ENCODE data around the gene CCDC81.

Gene CCDC81

GRCh38 chr11:86442420-86442819 lies 67.7 kb downstream of the CCDC81 start:
- DNase-seq (ENCODE audit: low read depth): no peak

DNA sequence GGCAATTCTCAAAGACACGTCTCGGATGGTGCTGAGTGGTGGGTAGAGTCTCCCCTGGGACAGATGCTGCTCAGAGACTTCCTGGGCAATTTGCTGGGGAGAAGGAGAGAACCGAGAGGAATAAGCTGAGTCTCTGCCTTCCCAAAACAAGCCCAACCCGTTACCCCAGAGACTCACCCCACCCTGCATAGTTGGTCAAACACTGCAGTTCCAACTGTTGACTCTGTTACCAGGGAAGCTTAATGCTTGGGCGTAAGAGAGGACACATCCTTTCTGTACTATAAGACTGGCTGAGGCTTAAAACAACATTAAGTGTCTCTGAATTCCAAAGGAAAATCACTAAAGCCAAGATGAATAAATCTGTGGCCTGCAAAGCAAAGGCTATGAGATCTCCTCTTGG lies 68.1 kb downstream of the CCDC81 start:
- no peak for DNase-seq (ENCODE audit: low read depth)

- no peak for DNase-seq (ENCODE audit: low read depth)
Measured at GRCh38 chr11:86443415-86443814, 68.7 kb downstream of the CCDC81 start.

DNA sequence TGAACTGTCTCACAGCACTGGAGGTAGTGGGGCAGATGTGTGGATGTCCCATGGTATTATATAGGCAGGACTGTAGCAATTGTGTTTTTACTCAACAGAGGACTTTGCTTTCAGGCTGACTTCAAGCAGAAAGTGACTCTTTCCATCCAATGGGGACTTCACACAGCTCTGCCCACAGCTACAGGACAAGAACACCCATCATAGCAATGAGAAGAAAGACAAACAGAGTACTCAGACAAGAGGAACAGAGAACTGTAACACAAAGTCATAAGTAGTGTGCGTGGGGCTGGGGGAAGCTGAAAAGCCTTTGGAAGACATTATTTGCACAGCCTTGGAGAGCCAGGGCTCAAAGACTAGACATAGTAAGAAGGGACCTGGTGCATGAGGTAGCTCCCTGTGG lies 70.3 kb downstream of the CCDC81 start:
- DNase-seq (ENCODE audit: low read depth): no peak

DNA sequence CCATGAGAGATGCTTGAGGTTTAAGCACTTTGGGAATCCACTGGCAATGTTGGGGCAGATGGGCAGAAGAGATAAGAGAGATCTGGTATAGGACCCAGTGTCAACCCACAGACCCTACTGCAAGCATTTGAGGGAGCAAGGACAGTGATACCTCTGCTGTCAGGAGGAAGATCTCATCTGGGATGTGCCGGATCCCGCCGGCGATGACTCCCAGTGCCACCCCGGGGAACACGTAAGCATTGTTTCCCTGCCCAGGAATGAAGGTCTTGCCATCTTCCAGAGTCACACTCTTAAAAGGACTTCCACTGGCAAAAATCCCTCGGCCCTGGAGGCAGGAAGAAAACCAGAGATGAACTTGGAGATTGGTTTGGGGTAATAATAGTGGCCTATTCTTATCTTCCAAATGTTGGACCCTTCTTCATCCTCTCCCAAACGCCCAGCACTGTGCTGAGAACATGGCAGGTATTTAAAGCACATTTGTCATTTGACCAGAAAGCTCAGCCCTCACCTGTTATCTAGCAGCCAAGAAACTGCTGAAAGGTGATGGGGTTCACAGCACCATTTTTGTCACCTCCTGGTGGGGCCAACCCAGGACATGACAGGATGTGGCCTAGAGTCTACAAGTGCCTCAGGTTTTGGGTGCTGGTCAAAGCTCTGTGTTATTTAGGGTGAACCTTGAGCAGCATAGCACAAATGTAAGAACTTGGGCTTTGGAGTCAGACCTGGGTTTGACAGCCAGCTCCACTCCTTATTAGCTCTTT lies 71.7 kb downstream of the CCDC81 start:
- DNase-seq (ENCODE audit: low read depth): no peak

- DNase-seq (ENCODE audit: low read depth): no peak
Measured at GRCh38 chr11:86446924-86447285, 72.2 kb downstream of the CCDC81 start.

GRCh38 chr11:86447763-86448480 lies 73.2 kb downstream of the CCDC81 start:
- no peak for DNase-seq (ENCODE audit: low read depth)

- DNase-seq (ENCODE audit: low read depth): no peak
Measured at GRCh38 chr11:86449993-86450629, 75.4 kb downstream of the CCDC81 start.

- no peak for DNase-seq (ENCODE audit: low read depth)
Measured at GRCh38 chr11:86453290-86454030, 78.8 kb downstream of the CCDC81 start.

- peak; percentile 32 for DNase-seq (ENCODE audit: low read depth)
Measured at GRCh38 chr11:86456075-86456939, 81.6 kb downstream of the CCDC81 start.

DNA sequence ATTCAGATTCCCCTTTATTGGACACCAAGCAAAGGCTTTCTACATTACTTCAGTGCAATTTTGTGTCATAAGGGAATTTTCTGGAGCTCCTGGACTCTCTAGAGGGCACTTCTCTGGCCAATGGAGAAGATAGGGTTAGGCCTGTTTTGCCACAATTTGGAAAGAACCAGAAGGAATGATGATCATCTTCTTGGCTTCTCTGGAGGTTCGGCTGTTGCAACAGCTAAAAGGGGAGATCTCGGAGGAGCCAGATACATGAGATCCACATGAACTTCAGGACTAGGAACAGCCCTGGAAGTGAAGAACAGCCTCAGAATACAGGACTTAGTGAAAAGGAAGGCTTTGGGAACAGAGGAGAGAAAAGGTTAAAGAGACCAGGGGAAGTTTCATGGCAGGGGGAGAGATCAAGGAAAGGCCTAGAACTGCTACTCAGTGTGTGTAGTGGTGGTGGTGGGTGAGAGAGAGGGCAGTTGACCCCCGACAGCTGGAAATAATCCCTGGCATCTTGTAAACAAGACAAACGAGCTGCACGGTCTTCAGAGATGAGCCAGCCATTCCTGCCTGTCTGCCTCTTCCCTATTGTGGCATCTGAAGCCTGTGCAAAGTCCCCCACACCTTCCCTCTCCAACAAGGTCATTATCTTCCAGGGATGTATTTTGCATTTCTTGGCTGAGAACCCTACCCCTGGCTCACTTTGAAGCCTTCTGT lies 83.8 kb downstream of the CCDC81 start:
- DNase-seq (ENCODE audit: low read depth): no peak

GRCh38 chr11:86459002-86459385 lies 84.3 kb downstream of the CCDC81 start:
- DNase-seq (ENCODE audit: low read depth): no peak

DNA sequence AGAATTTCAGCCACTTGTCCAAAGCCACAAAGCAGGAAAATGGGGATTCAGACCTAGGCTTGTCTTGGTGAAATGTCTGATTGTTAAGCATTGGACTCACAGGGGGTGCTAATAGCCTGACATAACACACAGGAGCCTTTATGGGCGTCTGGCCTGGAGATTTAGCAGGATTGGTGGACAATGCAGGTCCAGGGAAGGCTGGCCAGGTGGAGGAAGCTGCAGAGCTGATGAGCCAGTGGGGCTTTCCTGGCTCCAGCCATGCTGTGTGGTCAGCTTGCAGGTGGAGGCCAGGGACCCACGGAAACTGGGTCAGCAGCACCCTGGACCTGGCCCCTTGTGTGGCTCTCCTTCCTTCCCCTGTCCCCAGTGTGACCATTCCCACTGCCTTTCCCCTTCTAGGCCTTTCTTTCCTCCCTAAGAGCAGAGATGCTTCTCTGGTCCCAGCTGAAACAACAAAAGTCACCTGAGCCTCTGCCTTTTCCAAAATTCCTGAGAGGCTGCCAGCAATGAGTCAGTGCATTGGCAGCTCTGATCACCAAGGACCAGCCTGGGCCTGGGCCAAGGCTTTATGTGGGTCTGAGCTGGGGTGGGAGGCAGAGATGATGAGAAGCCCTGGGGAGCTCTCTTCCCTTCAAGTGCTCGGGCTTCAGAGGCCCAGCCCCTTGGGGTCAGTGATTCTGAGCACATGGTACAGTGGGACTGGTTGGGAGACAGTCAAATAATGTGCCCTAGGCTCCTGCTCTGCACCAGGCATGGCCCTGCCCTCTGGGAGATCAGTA lies 85.2 kb downstream of the CCDC81 start:
- no peak for DNase-seq (ENCODE audit: low read depth)

- DNase-seq (ENCODE audit: low read depth): no peak
Measured at GRCh38 chr11:86460461-86461385, 86.0 kb downstream of the CCDC81 start.

GRCh38 chr11:86461892-86462291 lies 87.2 kb downstream of the CCDC81 start:
- no peak for DNase-seq (ENCODE audit: low read depth)

GRCh38 chr11:86463120-86463519 lies 88.4 kb downstream of the CCDC81 start:
- DNase-seq (ENCODE audit: low read depth): no peak

- DNase-seq (ENCODE audit: low read depth): no peak
Measured at GRCh38 chr11:86463955-86464354, 89.3 kb downstream of the CCDC81 start.

- no peak for DNase-seq (ENCODE audit: low read depth)
Measured at GRCh38 chr11:86464509-86465221, 90.0 kb downstream of the CCDC81 start.

Measured in stimulated activated CD8-positive, alpha-beta memory T cell treated with anti-CD3 and anti-CD28 coated beads, Interleukin-12 subunit alpha, Interleukin-12 subunit beta, amount 100 ng/mL, for 4 hours (primary cell).